IMR-90 (cell line): ENCODE data around the gene HSPA1L. TPM values are rescaled to one million over a fixed set of nuclear protein-coding genes. Genes with fewer than 3 reads are reported as not detected.

Experiments
- ATAC-seq: fragments of 200-7000 bp; cut with Tn5 transposase; 2 replicates; pipeline ENCODE4 v1.9.1; 2020; ENCODE audit warnings: low read depth, mild to moderate bottlenecking, moderate library complexity
- BruUV-seq: library from RNA; stranded (reverse); fragments of 400-500 nt; replicated peaks from 2 replicates; lab custom pipeline; 2021; lab: Mats Ljungman, UMichigan
- CTCF ChIA-PET: fragments of 300-600 bp; formaldehyde crosslinking; extraction: SDS; loops from one replicate; lab custom pipeline; 2021; ENCODE audit warnings: antibody characterized with exemption; lab: Yijun Ruan, JAX
- POLR2A ChIA-PET: fragments of 300-600 bp; sonication (Branson Sonifier 250); formaldehyde crosslinking; loops from one replicate; lab custom pipeline; 2022; ENCODE audit warnings: antibody characterized with exemption; ENCODE audit not compliant: unreplicated experiment; lab: Charles Lee
- DNase-seq: peaks from one replicate; pipeline ENCODE4 v3.0.0; 2013
- H2AFZ ChIP-seq: replicated peaks from 2 replicates; pipeline ENCODE3; 2013; ENCODE audit warnings: low read length, mild to moderate bottlenecking; ENCODE audit not compliant: poor library complexity
- H2AK5ac ChIP-seq: 2 replicates; pipeline ENCODE4 v1.6.1; 2013; ENCODE audit warnings: low read depth, low read length, inconsistent platforms
- H2AK9ac ChIP-seq: replicated peaks from 2 replicates; pipeline ENCODE3; 2013; ENCODE audit warnings: mild to moderate bottlenecking, low read depth, low read length, moderate library complexity; ENCODE audit not compliant: poor library complexity
- H2BK120ac ChIP-seq: 2 replicates; pipeline ENCODE4 v1.6.1; 2013; ENCODE audit warnings: low read depth, low read length, inconsistent platforms
- H2BK15ac ChIP-seq: 3 replicates; pipeline ENCODE4 v1.6.1; 2013; ENCODE audit warnings: low read depth, low read length, inconsistent platforms
- H2BK20ac ChIP-seq: 2 replicates; pipeline ENCODE4 v1.6.1; 2013; ENCODE audit warnings: low read depth, mild to moderate bottlenecking, inconsistent platforms, low read length, moderate library complexity
- H2BK5ac ChIP-seq: 2 replicates; pipeline ENCODE4 v1.6.1; 2013; ENCODE audit warnings: mild to moderate bottlenecking, low read depth, low read length, inconsistent platforms; ENCODE audit not compliant: poor library complexity, severe bottlenecking
- H3K14ac ChIP-seq: replicated peaks from 2 replicates; pipeline ENCODE4 v1.6.1; 2013; ENCODE audit warnings: low read depth, low read length, inconsistent platforms
- H3K18ac ChIP-seq: 2 replicates; pipeline ENCODE4 v1.6.1; 2013; ENCODE audit warnings: low read depth, low read length, control low read depth
- H3K23ac ChIP-seq: 2 replicates; pipeline ENCODE4 v1.6.1; 2013; ENCODE audit warnings: low read depth, low read length, inconsistent platforms
- H3K27ac ChIP-seq: 2 replicates; pipeline ENCODE4 v1.5.1; 2013; ENCODE audit warnings: mild to moderate bottlenecking, control low read depth, low read length; ENCODE audit not compliant: insufficient read depth
- H3K27me3 ChIP-seq: 2 replicates; pipeline ENCODE4 v1.6.1; 2013; ENCODE audit warnings: low read length; ENCODE audit not compliant: control insufficient read depth, insufficient read depth
- H3K36me3 ChIP-seq: 2 replicates; pipeline ENCODE4 v1.6.1; 2013; ENCODE audit warnings: low read length, mixed read lengths; ENCODE audit not compliant: control insufficient read depth, insufficient read depth
- H3K4ac ChIP-seq: 2 replicates; pipeline ENCODE4 v1.6.1; 2013; ENCODE audit warnings: low read depth, low read length, inconsistent platforms
- H3K4me1 ChIP-seq: 2 replicates; pipeline ENCODE4 v1.6.1; 2013; ENCODE audit warnings: low read length, mixed read lengths; ENCODE audit not compliant: control insufficient read depth, insufficient read depth
- H3K4me2 ChIP-seq: 2 replicates; pipeline ENCODE4 v1.6.1; 2013; ENCODE audit warnings: low read depth, mild to moderate bottlenecking, control low read depth, low read length, moderate library complexity
- H3K4me3 ChIP-seq: 2 replicates; pipeline ENCODE4 v1.5.1; 2013; ENCODE audit warnings: low read depth, mild to moderate bottlenecking, control low read depth, low read length, moderate library complexity; ENCODE audit not compliant: insufficient read depth
- H3K56ac ChIP-seq: 2 replicates; pipeline ENCODE4 v1.6.1; 2013; ENCODE audit warnings: low read length, inconsistent platforms; ENCODE audit not compliant: insufficient read depth; ENCODE audit errors: extremely low read depth
- H3K79me1 ChIP-seq, 2 experiments: 2 replicates each; pipeline ENCODE4 v1.6.1; 2013; ENCODE audit warnings: low read length in 2 of 2, inconsistent platforms in 1 of 2, low read depth in 1 of 2
- H3K9ac ChIP-seq: 2 replicates; pipeline ENCODE4 v1.6.1; 2013; ENCODE audit warnings: low read depth, low read length, control low read depth
- H3K9me1 ChIP-seq: 2 replicates; pipeline ENCODE4 v1.6.1; 2013; ENCODE audit warnings: low read length, inconsistent platforms; ENCODE audit not compliant: insufficient read depth
- H3K9me3 ChIP-seq: 2 replicates; pipeline ENCODE4 v1.6.1; 2013; ENCODE audit warnings: low read length; ENCODE audit not compliant: control insufficient read depth, insufficient read depth
- H4K20me1 ChIP-seq: 2 replicates; pipeline ENCODE4 v1.6.1; 2013; ENCODE audit warnings: low read length, inconsistent platforms; ENCODE audit not compliant: insufficient read depth
- H4K5ac ChIP-seq: 2 replicates; pipeline ENCODE4 v1.6.1; 2013; ENCODE audit warnings: mild to moderate bottlenecking, low read depth, low read length, control low read depth
- H4K8ac ChIP-seq, 2 experiments: 2 replicates each; pipeline ENCODE4 v1.6.1; 2013; ENCODE audit warnings: low read depth in 2 of 2, low read length in 2 of 2, control low read depth in 1 of 2, inconsistent platforms in 1 of 2
- H4K91ac ChIP-seq: 2 replicates; pipeline ENCODE4 v1.6.1; 2013; ENCODE audit warnings: low read depth, low read length, inconsistent platforms; ENCODE audit not compliant: insufficient read depth
- CEBPB ChIP-seq: IDR thresholded peaks from 2 replicates; pipeline ENCODE4 v1.6.1; 2012; ENCODE audit warnings: low read depth, low read length, improper control_type of control experiment
- FOS ChIP-seq: fragments of 150-350 bp; IDR thresholded peaks from 2 replicates; pipeline ENCODE4 v1.6.1; 2016; ENCODE audit warnings: low read depth, low read length
- NFE2L2 ChIP-seq: fragments of 150-350 bp; IDR thresholded peaks from 2 replicates; pipeline ENCODE4 v1.6.1; 2016; ENCODE audit warnings: low read depth, mild to moderate bottlenecking, low read length
- SMC3 ChIP-seq: fragments of 150-350 bp; IDR thresholded peaks from 2 replicates; pipeline ENCODE4 v1.6.1; 2016; ENCODE audit warnings: low read depth, mild to moderate bottlenecking, antibody characterized with exemption, low read length, moderate library complexity
- WGBS, 2 experiments: methylation state at CpG; one replicate each; pipeline versions ENCODE4 v1.1.5 to v1.1.7; 2013; ENCODE audit warnings: missing lambda C conversion rate in 2 of 2; ENCODE audit not compliant: insufficient read length in 1 of 2; ENCODE audit errors: extremely low coverage in 2 of 2; 5-methylcytosine and 5-hydroxymethylcytosine counted together
- dilution Hi-C: fragments of 300-500 bp; cut with HindIII; formaldehyde crosslinking; loops from one replicate; pipeline ENCODE4 v1.14.3; 2018; ENCODE audit warnings: low sequenced_read_pairs; ENCODE audit not compliant: unreplicated experiment
- in situ Hi-C: fragments of 300-500 bp; cut with MboI; formaldehyde crosslinking; loops from 3 replicates; pipeline ENCODE4 v1.14.3; 2019; ENCODE audit warnings: low sequenced_read_pairs, inconsistent platforms, mixed read lengths
- intact Hi-C: fragments of 100-400 bp; cut with micrococcal nuclease; formaldehyde crosslinking; loops from 2 replicates; pipeline ENCODE4 v1.10.0; 2022
- polyA plus RNA-seq, 3 experiments: library from polyadenylated mRNA; depleted of rRNA; stranded (reverse); fragments of >200 nt; gene quantifications; 2 replicates each; pipeline ENCODE4 v1.2.3, GENCODE V29; 2012; ENCODE audit warnings: low replicate concordance in 1 of 3
- total RNA-seq: library from RNA; depleted of rRNA; stranded (reverse); fragments of >200 nt; gene quantifications from 2 replicates; pipeline ENCODE4 v1.2.3, GENCODE V29; 2012

HSPA1L gene
- total and polyA plus RNA-seq, 2 of the 4 experiments (the other 2 are of a cell fraction): 0.97 to 1.3 TPM

DNA sequence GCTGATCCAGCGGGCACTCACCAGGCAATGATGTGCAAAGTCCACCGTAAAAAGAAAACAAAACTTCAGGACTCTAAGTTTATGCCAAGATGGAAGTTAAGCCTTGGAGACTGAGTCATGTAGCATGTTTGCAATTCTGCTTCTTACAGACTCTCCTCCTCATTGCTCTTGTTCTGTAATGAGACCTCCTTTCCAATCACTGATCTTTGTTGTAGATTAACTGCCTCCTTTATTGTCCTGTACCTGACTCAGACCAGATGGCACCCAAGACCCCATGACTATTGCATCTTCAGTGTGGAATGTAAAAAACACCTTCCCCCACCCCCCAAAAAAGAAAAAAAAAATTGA is 36.4 kb upstream of the HSPA1L start:
- no peak overlapping the region for H4K8ac ChIP-seq
- 0 out of 2 replicates have a peak overlapping the region, but pooled peaks have one; percentile 0 for H3K23ac ChIP-seq
- ATAC-seq: peak; percentile 90
- H3K4me2 ChIP-seq: peak overlapping the region; percentile 88
- 0 out of 2 replicates have a peak overlapping the region, but pooled peaks have one; percentile 38 for H3K18ac ChIP-seq
- H3K9ac ChIP-seq: 0 out of 2 replicates have a peak overlapping the region, but pooled peaks have one; percentile 27
- in situ Hi-C loops: no loop called here
- no peak overlapping the region for H2BK120ac ChIP-seq
- BruUV-seq: no TSS peak
- no peaks in the 10 kb centered on the region for H3K27me3 ChIP-seq
- H3K4me1 ChIP-seq: peaks cover 2% of the 10 kb centered on the region
- H2BK5ac ChIP-seq: no peak overlapping the region
- ChIA-PET POLR2A (interaction anchor here (0.6 kb wide), 1 partner anchor 25 kb away, joined by 3 read pairs; no protein-coding TSS in a partner anchor), CTCF (no interaction called here)
- peak overlapping the region; percentile 1; the same call in 1 of the 2 replicates for H3K4ac ChIP-seq
- no peak overlapping the region for H2AK5ac ChIP-seq
- H4K91ac ChIP-seq: no peak overlapping the region
- no peaks in the 10 kb centered on the region for H4K20me1 ChIP-seq
- no peak overlapping the region for H2BK20ac ChIP-seq
- no peak overlapping the region for H2AK9ac ChIP-seq
- peak overlapping the region; percentile 57; the same call in 1 of the 2 replicates for H3K27ac ChIP-seq
- peak; percentile 54 for DNase-seq
- intact Hi-C loops: no loop called here
- no peaks in the 10 kb centered on the region for H3K9me1 ChIP-seq
- H4K5ac ChIP-seq: peak overlapping the region; percentile 71; the same call in 1 of the 2 replicates
- H3K56ac ChIP-seq: no peak overlapping the region
- TF ChIP-seq FOS: 0 out of 2 replicates have a peak, but pooled peaks have one; percentile 9
- TF ChIP-seq NFE2L2: no peak
- TF ChIP-seq CEBPB: no peak
- no peak for TF ChIP-seq SMC3
- H3K14ac ChIP-seq: peak overlapping the region; percentile 1; the same call in 1 of the 2 replicates
- no peaks in the 10 kb centered on the region; the same call in 1 of the 2 replicates for H3K36me3 ChIP-seq
- no peak overlapping the region for H3K4me3 ChIP-seq
- H3K79me1 ChIP-seq: no peaks in the 10 kb centered on the region
- no peak overlapping the region for H2BK15ac ChIP-seq
- no CpG with 5 or more reads among the region's 2 CpGs for WGBS, 2 experiments
- no peak overlapping the region for H2AFZ ChIP-seq
- H3K9me3 ChIP-seq: no peaks in the 10 kb centered on the region; the same call in 1 of the 2 replicates
- dilution Hi-C loops: no loop called here
